GM12875 (cell line): ENCODE results near the gene CDC20.

ENCODE experiments used
- H3K4me3 ChIP-seq: one replicate; pipeline ENCODE4 v1.5.1; 2011; ENCODE audit warnings: low read depth, low read length, control low read depth
- CTCF ChIP-seq: IDR thresholded peaks from 2 replicates; pipeline ENCODE4 v1.5.1; 2011; ENCODE audit warnings: low read depth, mild to moderate bottlenecking, control low read depth, inconsistent platforms, low read length, moderate library complexity, borderline replicate concordance; ENCODE audit not compliant: insufficient read depth

The CDC20 gene

GRCh38 chr1:43370564-43370963 lies 11.8 kb downstream of the CDC20 start:
- no peak for TF ChIP-seq CTCF
- no peak overlapping the region for H3K4me3 ChIP-seq

GRCh38 chr1:43372172-43372571 lies 13.4 kb downstream of the CDC20 start:
- no peak for TF ChIP-seq CTCF
- no peak overlapping the region for H3K4me3 ChIP-seq

GRCh38 chr1:43373066-43373940 lies 14.5 kb downstream of the CDC20 start:
- no peak for TF ChIP-seq CTCF
- H3K4me3 ChIP-seq, result no peak overlapping the region

GRCh38 chr1:43376723-43377235 lies 18.0 kb downstream of the CDC20 start:
- H3K4me3 ChIP-seq, result no peak overlapping the region
- no peak for TF ChIP-seq CTCF

- no peak for TF ChIP-seq CTCF
Observed at GRCh38 chr1:43377831-43378230, 19.1 kb downstream of the CDC20 start.

GRCh38 chr1:43379476-43379875 lies 20.7 kb downstream of the CDC20 start:
- no peak overlapping the region for H3K4me3 ChIP-seq
- no peak for TF ChIP-seq CTCF

More at GRCh38 chr1:43377831-43378230, 19.1 kb downstream of the CDC20 start:
- no peak overlapping the region for H3K4me3 ChIP-seq

- TF ChIP-seq CTCF, result no peak
- no peak overlapping the region for H3K4me3 ChIP-seq
Observed at GRCh38 chr1:43381612-43382011, 22.8 kb downstream of the CDC20 start.
